CD14-positive monocyte (primary cell): Measurements from ENCODE around the gene PTGFRN. TPM values are rescaled to one million over a fixed set of nuclear protein-coding genes. Genes with fewer than 3 reads are reported as not detected.

ENCODE experiments used
- DNase-seq, 3 donors: peaks; one replicate each; pipeline ENCODE4 v3.0.0-alpha.2; 2011 to 2022
- H2AFZ ChIP-seq: 2 replicates; pipeline ENCODE4 v1.6.0; 2012; ENCODE audit warnings: mild to moderate bottlenecking, low read depth, low read length, inconsistent platforms; ENCODE audit not compliant: insufficient read depth, poor library complexity, severe bottlenecking
- H3K27ac ChIP-seq, 2 donors: 1 replicate in 1 of 2; 2 replicates in 1 of 2; pipeline ENCODE4 v1.5.1; 2012 to 2013; ENCODE audit warnings: low read length in 2 of 2, control low read depth in 1 of 2, inconsistent platforms in 1 of 2, low read depth in 1 of 2, mild to moderate bottlenecking in 1 of 2
- H3K27me3 ChIP-seq, 2 donors: one replicate each; pipeline versions ENCODE4 v1.6.0 to v1.6.1; 2011 to 2013; ENCODE audit warnings: low read length in 2 of 2; ENCODE audit not compliant: control insufficient read depth in 2 of 2, insufficient read depth in 2 of 2
- H3K36me3 ChIP-seq, 2 donors: replicated peaks in 1 of 2; 1 replicate in 1 of 2; 2 replicates in 1 of 2; pipeline versions ENCODE4 v1.5.1 to v1.6.1; 2012 to 2013; ENCODE audit warnings: low read length in 2 of 2, control low read depth in 1 of 2, inconsistent platforms in 1 of 2, mild to moderate bottlenecking in 1 of 2; ENCODE audit not compliant: insufficient read depth in 2 of 2, control insufficient read depth in 1 of 2
- H3K4me1 ChIP-seq, 2 donors: 1 replicate in 1 of 2; 2 replicates in 1 of 2; pipeline versions ENCODE4 v1.5.1 to v1.6.1; 2012 to 2013; ENCODE audit warnings: low read length in 2 of 2, control low read depth in 1 of 2, inconsistent platforms in 1 of 2, mild to moderate bottlenecking in 1 of 2, moderate library complexity in 1 of 2; ENCODE audit not compliant: insufficient read depth in 2 of 2, control insufficient read depth in 1 of 2
- H3K4me2 ChIP-seq: replicated peaks from 2 replicates; pipeline ENCODE3; 2012; ENCODE audit warnings: low read length, moderate library complexity, mild to moderate bottlenecking; ENCODE audit not compliant: poor library complexity, severe bottlenecking; ENCODE audit errors: extremely low read depth
- H3K4me3 ChIP-seq, 3 experiments: fragments of 200-600 bp in 1 of 3; sonication (generic) in 1 of 3; replicated peaks in 1 of 3; 1 replicate in 2 of 3; 2 replicates in 1 of 3; pipeline ENCODE4 v1.5.1; 2011 to 2013; ENCODE audit warnings: low read length in 3 of 3, mild to moderate bottlenecking in 3 of 3, control low read depth in 2 of 3, low read depth in 2 of 3, inconsistent platforms in 1 of 3, moderate library complexity in 1 of 3
- H3K79me2 ChIP-seq: 2 replicates; pipeline ENCODE4 v1.6.0; 2012; ENCODE audit warnings: mild to moderate bottlenecking, control low read depth, inconsistent platforms, low read length, moderate library complexity; ENCODE audit not compliant: insufficient read depth
- H3K9ac ChIP-seq: 2 replicates; pipeline ENCODE4 v1.6.0; 2017; ENCODE audit warnings: low read length, mild to moderate bottlenecking; ENCODE audit not compliant: insufficient read depth, poor library complexity, severe bottlenecking
- H3K9me3 ChIP-seq, 2 donors: replicated peaks in 1 of 2; 1 replicate in 1 of 2; 2 replicates in 1 of 2; pipeline versions ENCODE4 v1.5.1 to v1.6.1; 2012 to 2013; ENCODE audit warnings: low read length in 2 of 2, control low read depth in 1 of 2; ENCODE audit not compliant: control insufficient read depth in 1 of 2, insufficient read depth in 1 of 2
- H4K20me1 ChIP-seq: 2 replicates; pipeline ENCODE4 v1.6.0; 2012; ENCODE audit warnings: mild to moderate bottlenecking, low read length, control low read depth, moderate library complexity; ENCODE audit not compliant: insufficient read depth
- H3K27ac Mint-ChIP-seq, 7 donors: one replicate each; pipeline ENCODE4 v1.8.0; 2020; ENCODE audit warnings: mild to moderate bottlenecking in 7 of 7, mixed read lengths in 7 of 7, moderate library complexity in 6 of 7, inconsistent platforms in 2 of 7
- H3K27me3 Mint-ChIP-seq, 3 donors: one replicate each; pipeline ENCODE4 v1.8.0; 2021 to 2022; ENCODE audit warnings: low read depth in 3 of 3, mild to moderate bottlenecking in 3 of 3, mixed read lengths in 3 of 3, moderate library complexity in 3 of 3, inconsistent platforms in 1 of 3
- H3K36me3 Mint-ChIP-seq, 2 donors: one replicate each; pipeline ENCODE4 v1.8.0; 2020; ENCODE audit warnings: mixed read lengths in 2 of 2, inconsistent platforms in 1 of 2, mild to moderate bottlenecking in 1 of 2
- H3K4me1 Mint-ChIP-seq: one replicate; pipeline ENCODE4 v1.8.0; 2020; ENCODE audit warnings: mild to moderate bottlenecking, mixed read lengths
- H3K4me3 Mint-ChIP-seq, 2 donors: one replicate each; pipeline ENCODE4 v1.8.0; 2020; ENCODE audit warnings: mild to moderate bottlenecking in 2 of 2, mixed read lengths in 2 of 2, moderate library complexity in 1 of 2
- H3K9me3 Mint-ChIP-seq, 7 donors: one replicate each; pipeline ENCODE4 v1.8.0; 2020 to 2022; ENCODE audit warnings: mixed read lengths in 7 of 7, mild to moderate bottlenecking in 6 of 7, moderate library complexity in 6 of 7, inconsistent platforms in 2 of 7
- WGBS: methylation state at CpG from one replicate; pipeline ENCODE4 v1.1.5; 2013; ENCODE audit warnings: missing lambda C conversion rate; ENCODE audit not compliant: insufficient coverage; 5-methylcytosine and 5-hydroxymethylcytosine counted together
- intact Hi-C, 2 donors: fragments of 100-400 bp; cut with micrococcal nuclease; formaldehyde crosslinking; loops; one replicate each; pipeline versions ENCODE4 v1.15.0 to v1.15.1; 2023
- polyA plus RNA-seq, 3 donors: library from polyadenylated mRNA; depleted of rRNA in 1 of 3; unstranded in 2 of 3; stranded (reverse) in 1 of 3; fragments of 300-500 nt in 2 of 3; fragments of >200 nt in 1 of 3; fragmentation: Illumina TruSeq in 2 of 3; gene quantifications; 1 replicate in 2 of 3; 2 replicates in 1 of 3; pipeline ENCODE4 v1.2.3, GENCODE V29; 2012 to 2021
- TF ChIP-seq, protein P1 (sequence below): fragments of 200-600 bp; IDR thresholded peaks from one replicate; pipeline ENCODE4 v1.8.0; 2022; ENCODE audit warnings: antibody characterized with exemption, mild to moderate bottlenecking

Gene PTGFRN
- polyA plus RNA-seq, 3 donors, result 1.5 to 2.9 (median 1.6) TPM

DNA sequence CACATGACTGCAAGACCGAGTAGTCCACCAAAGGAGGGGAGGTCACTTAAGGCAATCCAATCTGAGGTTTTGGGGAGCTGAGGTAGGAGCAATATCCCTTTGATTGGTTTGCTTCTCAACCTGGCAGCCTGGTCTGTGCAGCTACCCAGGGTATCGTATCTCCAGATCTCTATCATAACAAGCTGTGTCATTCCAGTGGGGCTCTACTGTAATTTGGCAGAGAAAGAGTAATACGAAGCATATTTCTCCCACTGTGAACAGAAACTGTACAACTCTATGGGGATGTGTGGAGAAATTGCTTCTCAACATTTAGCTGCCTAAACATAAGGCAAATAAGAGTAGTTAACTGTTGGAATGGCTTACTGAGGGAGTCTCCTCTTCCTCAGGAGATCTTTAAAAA is 112.4 kb downstream of the PTGFRN start:
- Histone ChIP-seq H3K4me3 (no peak overlapping the region), H3K9ac (no peak overlapping the region), H3K9me3 (no peaks in the 10 kb centered on the region), H3K4me1 (no peaks in the 10 kb centered on the region), H4K20me1 (no peaks in the 10 kb centered on the region), H3K36me3 (peaks cover 14 to 81% of the 10 kb centered on the region in 2 donors), H3K27ac (no peak overlapping the region), H3K27me3 (no peaks in the 10 kb centered on the region), H3K4me2 (no peak overlapping the region), H2AFZ (no peak overlapping the region), H3K79me2 (no peaks in the 10 kb centered on the region)
- intact Hi-C loops, result no loop called here
- Mint-ChIP-seq H3K4me1 (no peaks in the 10 kb centered on the region), H3K27me3 (no peaks in the 10 kb centered on the region), H3K36me3 (peaks cover 86 to 87% of the 10 kb centered on the region in 2 donors), H3K9me3 (no peaks in the 10 kb centered on the region), H3K27ac (no peak overlapping the region), H3K4me3 (no peak overlapping the region)
- no CpG with 5 or more reads among the region's 3 CpGs for WGBS
- no peak for DNase-seq
- TF ChIP-seq, protein P1, sequence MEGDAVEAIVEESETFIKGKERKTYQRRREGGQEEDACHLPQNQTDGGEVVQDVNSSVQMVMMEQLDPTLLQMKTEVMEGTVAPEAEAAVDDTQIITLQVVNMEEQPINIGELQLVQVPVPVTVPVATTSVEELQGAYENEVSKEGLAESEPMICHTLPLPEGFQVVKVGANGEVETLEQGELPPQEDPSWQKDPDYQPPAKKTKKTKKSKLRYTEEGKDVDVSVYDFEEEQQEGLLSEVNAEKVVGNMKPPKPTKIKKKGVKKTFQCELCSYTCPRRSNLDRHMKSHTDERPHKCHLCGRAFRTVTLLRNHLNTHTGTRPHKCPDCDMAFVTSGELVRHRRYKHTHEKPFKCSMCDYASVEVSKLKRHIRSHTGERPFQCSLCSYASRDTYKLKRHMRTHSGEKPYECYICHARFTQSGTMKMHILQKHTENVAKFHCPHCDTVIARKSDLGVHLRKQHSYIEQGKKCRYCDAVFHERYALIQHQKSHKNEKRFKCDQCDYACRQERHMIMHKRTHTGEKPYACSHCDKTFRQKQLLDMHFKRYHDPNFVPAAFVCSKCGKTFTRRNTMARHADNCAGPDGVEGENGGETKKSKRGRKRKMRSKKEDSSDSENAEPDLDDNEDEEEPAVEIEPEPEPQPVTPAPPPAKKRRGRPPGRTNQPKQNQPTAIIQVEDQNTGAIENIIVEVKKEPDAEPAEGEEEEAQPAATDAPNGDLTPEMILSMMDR, result no peak

DNA sequence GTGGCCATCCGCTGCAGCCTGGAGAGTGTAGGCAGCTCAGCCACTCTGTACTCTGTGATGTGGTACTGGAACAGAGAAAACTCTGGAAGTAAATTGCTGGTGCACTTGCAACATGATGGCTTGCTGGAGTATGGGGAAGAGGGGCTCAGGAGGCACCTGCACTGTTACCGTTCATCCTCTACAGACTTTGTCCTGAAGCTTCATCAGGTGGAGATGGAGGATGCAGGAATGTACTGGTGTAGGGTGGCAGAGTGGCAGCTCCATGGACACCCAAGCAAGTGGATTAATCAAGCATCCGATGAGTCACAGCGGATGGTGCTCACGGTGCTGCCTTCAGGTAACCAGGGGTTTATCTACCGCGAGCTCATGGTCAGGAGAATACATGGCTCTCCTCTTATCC is 115.9 kb downstream of the PTGFRN start:
- TF ChIP-seq, protein P1, result no peak
- Histone ChIP-seq H3K79me2 (no peaks in the 10 kb centered on the region), H3K4me2 (no peak overlapping the region), H3K4me1 (no peaks in the 10 kb centered on the region), H3K27me3 (no peaks in the 10 kb centered on the region), H3K36me3 (peaks cover 6 to 60% of the 10 kb centered on the region in 2 donors), H3K27ac (no peak overlapping the region), H2AFZ (no peak overlapping the region), H3K9ac (no peak overlapping the region), H3K9me3 (no peaks in the 10 kb centered on the region), H4K20me1 (no peaks in the 10 kb centered on the region), H3K4me3 (no peak overlapping the region)
- Mint-ChIP-seq H3K4me3 (no peak overlapping the region), H3K27ac (no peak overlapping the region), H3K9me3 (peaks cover 0 to 2% (median 0%) of the 10 kb centered on the region in 7 donors), H3K27me3 (no peaks in the 10 kb centered on the region), H3K36me3 (peaks cover 57 to 58% of the 10 kb centered on the region in 2 donors), H3K4me1 (no peaks in the 10 kb centered on the region)
- DNase-seq, result no peak
- intact Hi-C loops, result no loop called here
- WGBS, result 97% methylated on average over 6 of the region's 7 CpGs
